ENCODE data around the gene PIF1. TPM values are rescaled to one million over a fixed set of nuclear protein-coding genes. Genes with fewer than 3 reads are reported as not detected.

Gene PIF1
- total RNA-seq, 2 experiments from 2014 or later: 82.9 to 126 TPM

- intact Hi-C loops (cut with micrococcal nuclease; ENCODE audit: unreplicated experiment): no loop called here
These were observed 42.7 kb downstream of the PIF1 start for GRCh38 chr15:64782751-64783150.

GRCh38 chr15:64781299-64781698 is 44.1 kb downstream of the PIF1 start:
- TF ChIP-seq, protein P1, sequence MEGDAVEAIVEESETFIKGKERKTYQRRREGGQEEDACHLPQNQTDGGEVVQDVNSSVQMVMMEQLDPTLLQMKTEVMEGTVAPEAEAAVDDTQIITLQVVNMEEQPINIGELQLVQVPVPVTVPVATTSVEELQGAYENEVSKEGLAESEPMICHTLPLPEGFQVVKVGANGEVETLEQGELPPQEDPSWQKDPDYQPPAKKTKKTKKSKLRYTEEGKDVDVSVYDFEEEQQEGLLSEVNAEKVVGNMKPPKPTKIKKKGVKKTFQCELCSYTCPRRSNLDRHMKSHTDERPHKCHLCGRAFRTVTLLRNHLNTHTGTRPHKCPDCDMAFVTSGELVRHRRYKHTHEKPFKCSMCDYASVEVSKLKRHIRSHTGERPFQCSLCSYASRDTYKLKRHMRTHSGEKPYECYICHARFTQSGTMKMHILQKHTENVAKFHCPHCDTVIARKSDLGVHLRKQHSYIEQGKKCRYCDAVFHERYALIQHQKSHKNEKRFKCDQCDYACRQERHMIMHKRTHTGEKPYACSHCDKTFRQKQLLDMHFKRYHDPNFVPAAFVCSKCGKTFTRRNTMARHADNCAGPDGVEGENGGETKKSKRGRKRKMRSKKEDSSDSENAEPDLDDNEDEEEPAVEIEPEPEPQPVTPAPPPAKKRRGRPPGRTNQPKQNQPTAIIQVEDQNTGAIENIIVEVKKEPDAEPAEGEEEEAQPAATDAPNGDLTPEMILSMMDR (conservative IDR thresholded peaks at IDR 0.05; ENCODE audit: low read length): no peak
- TF ChIP-seq EZH2phosphoT487 (IDR thresholded peaks at IDR 0.05; ENCODE audit: borderline replicate concordance, low read depth, low read length): no peak
- ChIA-PET POLR2A (interaction anchor here (0.6 to 0.9 kb wide), 2 partner anchors 16 to 19 kb away, joined by 3 read pairs; no protein-coding TSS in a partner anchor), CTCF (ENCODE audit: unreplicated experiment) (no interaction called here)
- no peaks in the 10 kb centered on the region for H3K4me1 ChIP-seq (ENCODE audit: insufficient read depth, low read length, poor library complexity, severe bottlenecking)
- intact Hi-C loops (cut with micrococcal nuclease; ENCODE audit: unreplicated experiment): no loop called here
- no peak overlapping the region for H3K4me3 ChIP-seq (ENCODE audit: low read depth, low read length, poor library complexity, severe bottlenecking)
- H3K9me3 ChIP-seq (ENCODE audit: low read length): no peaks in the 10 kb centered on the region
- no peak overlapping the region for H3K27ac ChIP-seq (ENCODE audit: low read depth, low read length, poor library complexity, severe bottlenecking)
- no peaks in the 10 kb centered on the region for H3K79me2 ChIP-seq (ENCODE audit: insufficient read depth, low read depth, low read length)
- no peak overlapping the region for H3K4me2 ChIP-seq (ENCODE audit: low read length)
- no peak for DNase-seq (ENCODE audit: low spot score)
- no peaks in the 10 kb centered on the region for H4K20me1 ChIP-seq (ENCODE audit: insufficient read depth, low read length)
- H2AFZ ChIP-seq (ENCODE audit: low read length): no peak overlapping the region
- H3K36me3 ChIP-seq (ENCODE audit: insufficient read depth, low read length): no peaks in the 10 kb centered on the region
- no peaks in the 10 kb centered on the region for H3K9me2 ChIP-seq (ENCODE audit: insufficient read depth, low read length)
- BruUV-seq (replicated peaks): no TSS peak

More at GRCh38 chr15:64782751-64783150, 42.7 kb downstream of the PIF1 start:
- Histone ChIP-seq H2AFZ (ENCODE audit: low read length) (no peak overlapping the region), H3K27ac (ENCODE audit: low read depth, low read length, poor library complexity, severe bottlenecking) (no peak overlapping the region), H3K4me3 (ENCODE audit: low read depth, low read length, poor library complexity, severe bottlenecking) (no peak overlapping the region), H3K9me3 (ENCODE audit: low read length) (no peaks in the 10 kb centered on the region), H3K36me3 (ENCODE audit: insufficient read depth, low read length) (no peaks in the 10 kb centered on the region), H3K4me1 (ENCODE audit: insufficient read depth, low read length, poor library complexity, severe bottlenecking) (no peaks in the 10 kb centered on the region), H3K79me2 (ENCODE audit: insufficient read depth, low read depth, low read length) (no peaks in the 10 kb centered on the region), H4K20me1 (ENCODE audit: insufficient read depth, low read length) (no peaks in the 10 kb centered on the region), H3K9me2 (ENCODE audit: insufficient read depth, low read length) (no peaks in the 10 kb centered on the region), H3K4me2 (ENCODE audit: low read length) (no peak overlapping the region)
- no peak for DNase-seq (ENCODE audit: low spot score)
- POLR2A ChIA-PET: interaction anchor here (0.6 kb wide), 1 partner anchor 16 kb away, joined by 3 read pairs; no protein-coding TSS in a partner anchor
- CTCF ChIA-PET (ENCODE audit: unreplicated experiment): no interaction called here
- BruUV-seq (replicated peaks): no TSS peak
- TF ChIP-seq EZH2phosphoT487 (IDR thresholded peaks at IDR 0.05; ENCODE audit: borderline replicate concordance, low read depth, low read length): no peak
- TF ChIP-seq, protein P1 (conservative IDR thresholded peaks at IDR 0.05; ENCODE audit: low read length): no peak

DNA sequence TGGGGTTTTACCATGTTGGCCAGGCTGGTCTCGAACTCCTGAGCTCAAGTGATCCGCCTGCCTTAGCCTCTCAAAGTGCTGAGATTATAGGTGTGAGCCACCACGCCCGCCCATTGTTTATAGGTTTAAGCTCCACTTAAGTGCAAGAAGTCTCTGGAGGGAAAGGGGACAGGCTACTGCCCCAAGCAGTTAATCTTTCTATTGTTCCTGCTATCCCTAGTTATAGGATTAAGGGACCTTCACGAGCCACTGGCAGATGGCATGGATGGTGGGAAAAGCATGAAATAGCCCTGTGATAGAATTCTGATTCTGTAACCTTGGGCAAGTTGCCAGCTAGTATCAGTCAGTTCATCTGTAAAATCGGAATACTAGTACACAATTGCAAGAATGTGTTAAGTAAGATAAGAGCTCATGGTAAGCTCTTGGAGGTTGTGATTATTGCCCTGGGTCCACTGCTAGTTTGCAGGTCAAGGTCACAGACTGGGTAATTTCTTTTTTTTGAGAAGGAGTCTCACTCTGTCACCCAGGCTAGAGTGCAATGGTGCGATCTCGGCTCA is 44.8 kb downstream of the PIF1 start:
- no peak overlapping the region for H3K27ac ChIP-seq (ENCODE audit: low read depth, low read length, poor library complexity, severe bottlenecking)
- ChIA-PET POLR2A (interaction anchor here (0.6 to 0.9 kb wide), 2 partner anchors 15 to 19 kb away, joined by 3 read pairs; no protein-coding TSS in a partner anchor), CTCF (ENCODE audit: unreplicated experiment) (no interaction called here)
- no peaks in the 10 kb centered on the region for H3K36me3 ChIP-seq (ENCODE audit: insufficient read depth, low read length)
- DNase-seq (ENCODE audit: low spot score): no peak
- H3K9me2 ChIP-seq (ENCODE audit: insufficient read depth, low read length): no peaks in the 10 kb centered on the region
- BruUV-seq (replicated peaks): no TSS peak
- no peak overlapping the region for H2AFZ ChIP-seq (ENCODE audit: low read length)
- H3K4me1 ChIP-seq (ENCODE audit: insufficient read depth, low read length, poor library complexity, severe bottlenecking): no peaks in the 10 kb centered on the region
- H3K4me3 ChIP-seq (ENCODE audit: low read depth, low read length, poor library complexity, severe bottlenecking): no peak overlapping the region
- H3K4me2 ChIP-seq (ENCODE audit: low read length): no peak overlapping the region
- H4K20me1 ChIP-seq (ENCODE audit: insufficient read depth, low read length): no peaks in the 10 kb centered on the region
- H3K79me2 ChIP-seq (ENCODE audit: insufficient read depth, low read depth, low read length): no peaks in the 10 kb centered on the region
- no peaks in the 10 kb centered on the region for H3K9me3 ChIP-seq (ENCODE audit: low read length)
- intact Hi-C loops (cut with micrococcal nuclease; ENCODE audit: unreplicated experiment): no loop called here
- no peak for TF ChIP-seq EZH2phosphoT487 (IDR thresholded peaks at IDR 0.05; ENCODE audit: borderline replicate concordance, low read depth, low read length)
- TF ChIP-seq, protein P1 (conservative IDR thresholded peaks at IDR 0.05; ENCODE audit: low read length): no peak
